GM19467 (cell line): ENCODE measurements around the gene KRTAP26-1.

Experiments used
- ATAC-seq: cut with Tn5 transposase; IDR thresholded peaks from one replicate; pipeline ENCODE4 v1.9.1; 2021; ENCODE audit warnings: mild to moderate bottlenecking, moderate library complexity; ENCODE audit not compliant: unreplicated experiment

KRTAP26-1 gene

GRCh38 chr21:30320215-30320614, at the start of gene KRTAP26-1:
Gene KRTAP26-1 (minus strand): TSS chr21:30320315. CDS start chr21:30320035, 280 bp downstream.
- no peak for ATAC-seq

GRCh38 chr21:30355906-30356305, 35.8 kb upstream of the KRTAP26-1 start:
- ATAC-seq, result no peak

- no peak for ATAC-seq
Observed at GRCh38 chr21:30354308-30355005, 34.3 kb upstream of the KRTAP26-1 start.

- ATAC-seq, result no peak
Observed at GRCh38 chr21:30351534-30351933, 31.4 kb upstream of the KRTAP26-1 start.

GRCh38 chr21:30349572-30349971, 29.5 kb upstream of the KRTAP26-1 start:
- no peak for ATAC-seq

GRCh38 chr21:30348506-30348905, 28.4 kb upstream of the KRTAP26-1 start, which contains the start of gene KRTAP23-1:
Gene KRTAP23-1 (minus strand): TSS chr21:30348606. CDS start chr21:30348606, 0 bp downstream.
- ATAC-seq, result no peak

GRCh38 chr21:30345014-30345413, 24.9 kb upstream of the KRTAP26-1 start:
- no peak for ATAC-seq

- ATAC-seq, result no peak
Observed at GRCh38 chr21:30340714-30341573, 20.8 kb upstream of the KRTAP26-1 start.

GRCh38 chr21:30338717-30339116, 18.6 kb upstream of the KRTAP26-1 start:
- no peak for ATAC-seq

- ATAC-seq, result no peak
Observed at GRCh38 chr21:30337772-30338171, 17.7 kb upstream of the KRTAP26-1 start.

GRCh38 chr21:30337276-30337744, 17.2 kb upstream of the KRTAP26-1 start, which contains the start of gene KRTAP27-1:
Gene KRTAP27-1 (minus strand): TSS chr21:30337694. CDS start chr21:30337668, 26 bp downstream.
- no peak for ATAC-seq

- ATAC-seq, result no peak
Observed at GRCh38 chr21:30336596-30336995, 16.5 kb upstream of the KRTAP26-1 start.

- no peak for ATAC-seq
Observed at GRCh38 chr21:30333736-30334135, 13.6 kb upstream of the KRTAP26-1 start.

GRCh38 chr21:30332681-30333080, 12.6 kb upstream of the KRTAP26-1 start:
- ATAC-seq, result no peak

- no peak for ATAC-seq
Observed at GRCh38 chr21:30329203-30329875, 9.2 kb upstream of the KRTAP26-1 start.

GRCh38 chr21:30326390-30326789, 6.3 kb upstream of the KRTAP26-1 start:
- no peak for ATAC-seq

GRCh38 chr21:30315701-30316100, 4.4 kb downstream of the KRTAP26-1 start:
- ATAC-seq, result no peak

GRCh38 chr21:30306884-30307283, 13.2 kb downstream of the KRTAP26-1 start:
- no peak for ATAC-seq

- no peak for ATAC-seq
Observed at GRCh38 chr21:30305136-30305535, 15.0 kb downstream of the KRTAP26-1 start.

GRCh38 chr21:30289215-30289614, 30.9 kb downstream of the KRTAP26-1 start, which contains the start of gene KRTAP25-1:
Gene KRTAP25-1 (minus strand): TSS chr21:30289514. CDS start chr21:30289490, 24 bp downstream.
- ATAC-seq, result no peak

GRCh38 chr21:30282850-30283249, 37.3 kb downstream of the KRTAP26-1 start, which contains the start of gene KRTAP24-1:
Gene KRTAP24-1 (minus strand): TSS chr21:30282950. CDS start chr21:30282932, 18 bp downstream.
- ATAC-seq, result no peak
